ENCODE results near the gene SH2D6.

Gene SH2D6

GRCh38 chr2:85435981-85436835 is 17.7 kb downstream of the SH2D6 start:
- Histone ChIP-seq H2AFZ (ENCODE audit: low read depth) (peak overlapping the region; percentile 80), H3K4me2 (no peak overlapping the region), H3K4me1 (ENCODE audit: low read depth, poor library complexity, severe bottlenecking) (peaks cover 20% of the 10 kb centered on the region), H3K27ac (peak overlapping the region; percentile 86; the same call in 1 of the 2 replicates), H4K20me1 (ENCODE audit: insufficient read depth) (no peaks in the 10 kb centered on the region), H3K27me3 (ENCODE audit: insufficient read depth, low read depth) (no peaks in the 10 kb centered on the region), H3K9ac (no peak overlapping the region), H3K4me3 (IDR thresholded peaks at IDR 0.05; ENCODE audit: insufficient read depth, low read depth, low read length) (no peak overlapping the region), H3K36me3 (ENCODE audit: insufficient read depth) (no peaks in the 10 kb centered on the region), H3K79me2 (ENCODE audit: insufficient read depth, low read depth) (no peaks in the 10 kb centered on the region)
- no peak for TF ChIP-seq CTCF (conservative IDR thresholded peaks at IDR 0.05; ENCODE audit: low read depth, low read length)

GRCh38 chr2:85436836-85437487 is 18.4 kb downstream of the SH2D6 start:
- no peaks in the 10 kb centered on the region for H4K20me1 ChIP-seq (ENCODE audit: insufficient read depth)
- peak overlapping the region; percentile 86 for H3K27ac ChIP-seq
- peak overlapping the region; percentile 95 for H3K9ac ChIP-seq
- H3K4me2 ChIP-seq = peak overlapping the region; percentile 84
- no peak overlapping the region for H3K4me3 ChIP-seq (IDR thresholded peaks at IDR 0.05; ENCODE audit: insufficient read depth, low read depth, low read length)
- no peaks in the 10 kb centered on the region for H3K36me3 ChIP-seq (ENCODE audit: insufficient read depth)
- H2AFZ ChIP-seq (ENCODE audit: low read depth) = peak overlapping the region; percentile 80
- no peak for TF ChIP-seq CTCF (conservative IDR thresholded peaks at IDR 0.05; ENCODE audit: low read depth, low read length)
- H3K4me1 ChIP-seq (ENCODE audit: low read depth, poor library complexity, severe bottlenecking) = peaks cover 20% of the 10 kb centered on the region
- H3K79me2 ChIP-seq (ENCODE audit: insufficient read depth, low read depth) = no peaks in the 10 kb centered on the region
- no peaks in the 10 kb centered on the region for H3K27me3 ChIP-seq (ENCODE audit: insufficient read depth, low read depth)

GRCh38 chr2:85437488-85438200 is 19.1 kb downstream of the SH2D6 start:
- no peak for TF ChIP-seq CTCF (conservative IDR thresholded peaks at IDR 0.05; ENCODE audit: low read depth, low read length)
- Histone ChIP-seq H3K36me3 (ENCODE audit: insufficient read depth) (no peaks in the 10 kb centered on the region), H3K4me3 (IDR thresholded peaks at IDR 0.05; ENCODE audit: insufficient read depth, low read depth, low read length) (no peak overlapping the region), H2AFZ (ENCODE audit: low read depth) (peak overlapping the region; percentile 80), H3K4me1 (ENCODE audit: low read depth, poor library complexity, severe bottlenecking) (peaks cover 20% of the 10 kb centered on the region), H3K9ac (peak overlapping the region; percentile 95), H3K79me2 (ENCODE audit: insufficient read depth, low read depth) (no peaks in the 10 kb centered on the region), H3K27me3 (ENCODE audit: insufficient read depth, low read depth) (no peaks in the 10 kb centered on the region), H3K27ac (peak overlapping the region; percentile 86), H3K4me2 (peak overlapping the region; percentile 84), H4K20me1 (ENCODE audit: insufficient read depth) (no peaks in the 10 kb centered on the region)

- H3K27me3 ChIP-seq (ENCODE audit: insufficient read depth, low read depth) = no peaks in the 10 kb centered on the region
- peak overlapping the region; percentile 60 for H3K4me2 ChIP-seq
- no peak overlapping the region for H3K4me3 ChIP-seq (IDR thresholded peaks at IDR 0.05; ENCODE audit: insufficient read depth, low read depth, low read length)
- peak overlapping the region; percentile 75 for H2AFZ ChIP-seq (ENCODE audit: low read depth)
- peaks cover 20% of the 10 kb centered on the region for H3K4me1 ChIP-seq (ENCODE audit: low read depth, poor library complexity, severe bottlenecking)
- H3K27ac ChIP-seq = peak overlapping the region; percentile 86
- no peak for TF ChIP-seq CTCF (conservative IDR thresholded peaks at IDR 0.05; ENCODE audit: low read depth, low read length)
- peak overlapping the region; percentile 95; the same call in 1 of the 2 replicates for H3K9ac ChIP-seq
- H4K20me1 ChIP-seq (ENCODE audit: insufficient read depth) = no peaks in the 10 kb centered on the region
- H3K36me3 ChIP-seq (ENCODE audit: insufficient read depth) = no peaks in the 10 kb centered on the region
- H3K79me2 ChIP-seq (ENCODE audit: insufficient read depth, low read depth) = no peaks in the 10 kb centered on the region
Measured at GRCh38 chr2:85438201-85439024, 19.9 kb downstream of the SH2D6 start.
